Activated CD4-positive, alpha-beta T cell treated with anti-CD3 and anti-CD28 coated beads for 48 hours (primary cell): ENCODE data around the gene MMS19.
A peak's percentile ranks its signal among the peaks of the same experiment; 100 is the strongest.
"Not testable (repeated sequence)": the region's sequence is repeated elsewhere in the genome, so short reads cannot be mapped to it uniquely, and the experiment has no call there.

Experiments
- DNase-seq: peaks from one replicate; pipeline ENCODE4 v3.0.0-alpha.2; 2020

The MMS19 gene

GRCh38 chr10:97425964-97426775 lies 72.1 kb downstream of the MMS19 start, which contains the start of gene PGAM1:
TSS of gene PGAM1 (plus strand) at chr10:97426191. CDS start at chr10:97426308, 117 bp downstream.
- DNase-seq, result peak; percentile 97

- DNase-seq, result not testable (repeated sequence)
These were observed 74.5 kb downstream of the MMS19 start for GRCh38 chr10:97423757-97424098.

GRCh38 chr10:97416565-97416964 lies 81.7 kb downstream of the MMS19 start:
- peak; percentile 30 for DNase-seq

- peak; percentile 83 for DNase-seq
These were observed 85.3 kb downstream of the MMS19 start for GRCh38 chr10:97412891-97413304.

GRCh38 chr10:97411406-97411805 lies 86.8 kb downstream of the MMS19 start:
- no peak for DNase-seq

- DNase-seq, result no peak
These were observed 89.7 kb downstream of the MMS19 start for GRCh38 chr10:97408496-97408992.
